HG03060 (cell line): ENCODE data around the gene RCAN2.
A peak's percentile ranks its signal among the peaks of the same experiment; 100 is the strongest.

Source experiments
- ATAC-seq: cut with Tn5 transposase; IDR thresholded peaks from one replicate; pipeline ENCODE4 v1.9.1; 2021; ENCODE audit warnings: low read depth, moderate number of reproducible peaks; ENCODE audit not compliant: unreplicated experiment

RCAN2 gene

DNA sequence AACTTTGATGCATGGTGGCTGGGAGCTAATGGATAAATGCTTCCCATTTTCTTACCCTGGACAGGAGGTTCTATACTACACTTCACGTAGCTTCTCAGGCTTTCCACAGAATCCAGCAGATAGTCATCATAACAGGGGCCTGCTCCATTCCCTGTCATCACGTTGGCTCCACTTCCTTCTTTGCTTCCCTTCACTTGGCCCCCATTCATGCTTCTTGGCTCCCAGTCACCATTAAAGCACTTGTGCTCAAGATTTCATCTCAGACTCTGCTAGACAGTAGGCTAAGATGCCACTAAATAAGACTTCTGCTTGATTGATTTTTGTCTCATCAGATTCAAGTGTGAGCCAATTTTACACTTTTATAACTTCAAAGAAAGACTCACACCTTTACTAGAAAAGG is 186.0 kb downstream of the RCAN2 start:
- ATAC-seq = no peak

DNA sequence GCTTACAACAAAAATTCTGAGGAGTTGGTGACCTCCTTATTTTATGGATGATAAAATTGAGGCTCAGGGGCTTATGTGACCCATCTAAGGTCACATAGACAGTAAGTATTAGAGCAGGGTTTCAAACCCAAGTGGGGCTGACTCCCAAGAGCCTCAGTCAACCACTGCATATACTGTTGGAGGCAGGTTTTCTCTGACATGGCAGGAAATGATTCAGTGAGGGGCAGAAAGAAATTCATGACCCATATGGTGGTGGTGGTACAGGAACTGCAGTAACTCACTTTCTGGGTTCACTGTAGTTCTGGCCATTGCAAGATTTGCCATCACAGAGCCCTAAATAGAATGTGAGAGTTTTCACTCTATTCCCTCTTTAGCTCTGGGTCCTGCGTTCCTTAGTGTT is 188.4 kb downstream of the RCAN2 start:
- no peak for ATAC-seq

DNA sequence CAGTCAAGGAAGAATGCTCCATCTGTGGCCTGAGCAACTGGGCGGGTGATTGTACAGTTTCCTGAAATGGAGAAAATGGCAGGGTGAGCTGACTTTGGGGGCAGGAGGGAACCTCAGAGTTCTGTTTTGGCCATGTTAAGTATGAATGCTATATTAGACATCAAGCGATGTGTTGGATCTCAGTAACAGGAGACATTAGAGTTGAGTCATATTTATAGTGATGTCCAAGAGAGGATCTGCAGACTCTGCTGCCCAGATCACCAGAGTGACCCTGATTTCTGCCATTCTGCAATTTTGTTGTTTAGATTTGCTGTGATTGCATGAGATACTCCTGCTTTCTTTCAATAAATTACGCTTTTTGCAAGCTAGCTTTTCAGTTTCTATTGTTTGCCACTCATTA is 189.1 kb downstream of the RCAN2 start:
- ATAC-seq = no peak

DNA sequence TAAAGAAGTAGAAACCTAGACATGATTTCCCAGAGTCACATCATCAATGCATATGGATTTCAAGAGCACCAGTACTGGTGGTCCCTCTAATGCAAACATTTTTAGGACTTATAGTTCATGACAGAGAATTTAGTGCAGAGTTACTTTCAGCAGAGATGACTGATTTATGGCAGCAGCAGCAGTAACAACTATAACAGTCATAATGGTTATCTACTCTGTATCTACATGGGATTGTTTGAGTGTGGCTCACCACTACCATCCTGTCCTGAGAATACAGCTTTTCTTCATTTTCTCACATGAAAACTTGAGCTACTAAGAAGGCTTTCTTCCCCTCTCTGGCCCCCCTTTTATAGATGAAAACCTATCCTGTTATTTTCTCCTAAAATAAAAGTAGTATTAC is 192.0 kb downstream of the RCAN2 start:
- ATAC-seq = no peak

DNA sequence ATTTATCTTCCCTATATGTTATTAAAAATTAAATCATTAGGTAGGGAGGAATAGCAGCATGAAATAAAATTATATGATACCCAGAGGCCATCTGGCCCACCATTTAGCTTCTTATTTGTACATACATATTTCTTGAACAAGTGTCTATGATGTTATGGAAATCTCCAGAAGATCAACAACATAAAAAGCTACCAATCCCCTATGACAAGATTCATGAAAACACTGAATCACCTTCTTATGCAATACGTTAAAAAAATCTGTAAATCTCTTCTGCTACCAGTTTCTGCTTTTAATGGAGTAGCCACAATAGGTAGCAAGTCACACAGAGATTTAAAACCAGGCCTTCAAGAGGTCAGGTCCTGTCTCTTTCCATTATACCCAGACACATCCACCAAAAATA is 194.7 kb downstream of the RCAN2 start:
- ATAC-seq = no peak

DNA sequence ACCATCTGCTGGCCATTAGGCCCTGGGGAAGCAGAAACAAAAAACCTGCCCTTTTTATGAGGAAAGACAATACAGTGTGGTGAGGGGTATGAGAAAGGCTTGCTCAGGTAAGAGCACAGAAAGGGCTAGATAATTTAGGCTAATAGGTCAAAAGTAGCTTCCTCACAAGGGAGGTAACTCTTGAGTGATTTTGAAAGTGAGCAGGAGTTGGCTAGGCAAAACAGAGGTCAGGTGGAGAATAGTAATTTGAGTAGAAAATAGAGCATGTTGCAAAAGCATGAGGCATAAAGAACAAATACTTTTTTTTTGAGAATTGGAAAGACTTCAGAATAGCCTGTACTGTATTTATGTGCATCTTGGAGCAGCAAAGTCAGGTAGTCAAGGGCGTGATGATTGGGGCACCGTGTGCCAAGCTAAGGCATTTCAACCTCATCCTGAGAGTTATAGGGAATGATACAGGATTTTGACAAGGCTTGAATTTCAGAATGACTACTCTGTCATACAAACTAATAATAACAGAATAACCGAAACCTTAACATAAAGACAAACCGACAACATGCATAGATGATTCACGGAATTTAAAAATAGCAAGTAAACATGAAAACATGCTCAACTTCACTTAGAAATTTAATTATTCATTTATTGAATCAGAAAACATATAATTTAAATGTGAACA is 197.5 kb downstream of the RCAN2 start:
- peak; percentile 89 for ATAC-seq

DNA sequence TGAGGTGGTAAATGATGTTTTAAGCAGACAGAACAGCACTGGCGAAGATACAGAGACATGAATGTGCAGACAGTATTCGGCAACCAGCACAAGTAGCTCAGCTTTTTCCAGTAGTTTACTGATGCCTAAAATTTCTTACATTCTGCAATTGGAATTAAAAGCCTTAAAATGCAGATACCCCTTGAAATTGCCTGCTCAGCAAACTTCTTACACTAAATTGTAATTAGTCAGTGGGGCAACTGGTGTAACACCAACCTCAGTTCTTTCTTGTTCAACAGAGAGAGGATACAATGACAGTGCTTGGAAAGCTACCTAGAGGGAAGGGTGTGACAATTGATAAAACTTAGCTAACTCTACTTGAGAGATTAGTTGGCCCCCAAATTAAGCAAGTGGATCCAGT is 199.4 kb downstream of the RCAN2 start:
- ATAC-seq = no peak

DNA sequence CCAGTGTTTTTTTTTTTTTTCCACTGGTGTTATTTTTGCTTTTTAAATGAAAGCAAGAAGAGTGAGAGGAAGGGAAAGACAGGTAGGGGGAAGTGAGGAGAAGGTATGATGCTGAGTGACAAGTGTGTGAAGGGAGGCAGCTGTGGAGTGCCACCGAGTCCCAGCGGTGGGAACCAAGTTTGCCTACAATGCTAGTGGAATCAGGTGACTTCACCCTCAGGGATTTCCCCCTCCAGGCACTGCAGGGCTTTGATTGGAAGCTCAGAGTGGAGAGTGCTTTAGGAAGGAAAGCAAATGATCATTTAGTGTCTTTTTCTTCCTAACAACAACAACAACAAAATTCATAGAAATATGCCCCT is 200.0 kb downstream of the RCAN2 start:
- no peak for ATAC-seq

DNA sequence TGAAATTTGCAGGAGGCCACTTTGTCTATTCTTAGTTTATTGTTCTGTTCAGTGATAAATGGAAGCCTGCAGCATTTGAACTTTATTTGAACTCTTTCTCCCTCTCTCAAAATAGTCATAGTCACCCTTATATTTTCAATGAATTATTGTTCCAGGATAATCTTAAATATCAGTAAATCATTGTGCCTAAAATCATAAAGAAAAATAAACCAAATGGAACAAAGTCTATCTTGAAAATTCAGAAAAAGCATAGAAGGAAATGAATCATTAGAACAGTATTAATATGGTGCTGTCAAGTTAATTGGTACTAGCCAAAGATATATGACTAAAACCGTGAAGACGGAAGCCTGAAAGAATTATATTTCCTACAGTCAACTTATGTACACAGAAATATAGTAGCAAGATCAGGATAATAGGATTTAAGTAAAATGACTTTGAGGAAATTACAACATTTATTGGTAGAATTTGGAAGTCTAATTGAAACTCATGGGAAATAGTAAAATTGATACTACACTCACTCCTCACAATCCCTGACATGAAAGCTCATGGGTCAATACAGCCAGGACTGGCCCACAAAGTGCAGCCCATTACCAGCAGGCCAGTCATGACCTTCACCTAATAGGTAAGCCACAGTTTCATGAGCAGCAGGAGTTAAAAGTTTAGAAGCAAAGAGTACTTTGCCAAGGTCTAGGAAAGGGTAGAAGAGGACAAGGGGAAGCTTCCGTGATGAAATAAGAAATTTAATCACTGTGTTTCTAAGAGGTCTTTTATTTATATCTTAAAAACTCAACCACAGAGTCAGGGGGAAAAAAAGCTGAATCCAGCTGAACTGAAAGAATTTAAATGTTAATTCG is 200.6 kb downstream of the RCAN2 start:
- ATAC-seq = no peak

DNA sequence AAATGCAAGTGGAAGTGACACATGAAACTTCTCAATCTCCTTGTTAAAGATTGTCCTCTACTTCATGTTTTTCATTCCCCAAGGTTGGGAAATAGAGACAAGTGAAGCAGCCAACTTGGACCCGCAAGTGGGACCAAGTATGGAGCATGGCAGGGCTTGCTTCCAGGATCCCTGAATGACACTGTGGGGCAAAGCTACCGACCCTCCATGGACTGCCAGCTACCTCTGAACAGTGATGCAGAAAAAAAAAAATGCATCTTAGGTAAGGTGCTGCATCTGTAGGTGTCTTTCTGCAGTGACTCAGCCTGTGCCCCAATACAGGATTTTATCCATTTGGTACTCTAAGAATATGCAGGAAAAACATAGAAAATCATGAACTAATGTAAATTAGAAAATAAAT is 201.4 kb downstream of the RCAN2 start:
- no peak for ATAC-seq

DNA sequence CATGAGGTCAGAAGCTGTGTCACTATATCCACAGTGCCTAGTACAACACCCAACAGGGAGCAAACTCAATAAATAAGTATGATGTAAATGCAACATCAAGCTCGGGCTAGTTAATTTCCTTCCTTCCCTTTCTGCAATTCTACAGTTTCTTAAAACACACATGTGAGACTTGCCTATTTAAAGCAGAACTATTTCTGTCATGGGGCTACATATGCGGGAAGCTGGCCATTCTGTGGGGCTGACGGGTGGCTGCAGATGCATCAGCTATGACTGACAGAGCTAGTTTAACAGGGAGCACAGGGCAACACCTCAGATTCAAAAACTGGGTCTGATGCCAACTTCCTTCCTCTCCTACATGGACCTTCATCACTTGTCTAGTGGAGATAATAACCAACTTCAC is 202.4 kb downstream of the RCAN2 start:
- ATAC-seq = no peak

DNA sequence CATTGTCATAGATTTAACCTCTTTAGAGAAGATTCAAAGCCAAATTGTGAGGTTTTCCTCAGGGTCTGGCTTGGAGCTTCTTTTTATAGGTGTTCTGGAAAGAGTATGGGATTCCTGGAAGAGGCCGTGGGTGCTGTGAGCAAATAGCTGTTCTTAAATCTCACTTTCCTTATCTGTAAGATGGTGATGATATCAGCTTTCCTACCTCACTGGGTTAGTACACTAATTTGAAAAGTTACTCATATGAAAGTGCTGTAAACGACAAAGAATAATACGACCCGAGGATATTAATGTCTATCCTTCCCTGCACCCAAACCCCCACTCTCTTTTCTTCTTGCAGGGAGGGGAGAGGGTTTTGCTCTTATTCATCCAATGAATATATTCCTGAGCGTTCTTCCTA is 203.6 kb downstream of the RCAN2 start:
- ATAC-seq = no peak

DNA sequence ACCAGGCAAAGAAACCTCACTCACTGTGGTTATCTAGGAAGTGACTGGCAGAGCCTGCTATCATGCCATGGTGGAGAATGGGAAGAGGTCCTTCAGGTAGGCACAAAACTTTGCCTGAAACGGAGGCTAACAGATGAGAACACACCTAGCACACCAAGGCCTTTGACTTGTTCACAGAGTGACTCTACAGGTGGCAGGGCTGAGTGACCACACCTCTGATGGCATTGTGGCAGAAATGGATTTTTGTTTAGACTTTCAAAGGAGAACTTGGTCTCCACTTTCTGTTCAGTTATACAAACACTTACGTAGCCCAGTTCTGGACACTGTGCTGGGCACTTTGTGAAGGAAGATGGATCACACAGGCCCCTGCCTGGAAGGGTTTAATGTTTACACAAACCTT is 204.2 kb downstream of the RCAN2 start:
- ATAC-seq = no peak

DNA sequence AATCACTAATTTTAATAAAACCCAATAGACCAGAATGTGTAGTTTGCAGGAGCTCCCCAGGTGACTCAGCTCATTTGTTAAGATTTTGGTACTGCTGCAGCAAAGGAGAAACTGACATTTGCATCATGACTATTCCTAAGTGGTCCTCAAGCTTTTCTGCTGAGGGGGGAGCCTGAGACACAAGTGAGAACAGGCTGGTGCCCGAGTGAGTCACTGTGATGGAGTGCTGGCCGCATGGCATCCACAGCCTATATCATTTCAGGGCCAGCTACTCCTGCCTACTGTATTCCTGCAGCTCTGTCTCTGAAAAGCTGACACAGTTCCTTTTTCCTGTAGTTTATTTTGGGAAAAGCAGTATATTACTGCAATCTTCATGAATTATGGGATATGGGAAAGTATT is 206.8 kb downstream of the RCAN2 start:
- ATAC-seq = no peak

DNA sequence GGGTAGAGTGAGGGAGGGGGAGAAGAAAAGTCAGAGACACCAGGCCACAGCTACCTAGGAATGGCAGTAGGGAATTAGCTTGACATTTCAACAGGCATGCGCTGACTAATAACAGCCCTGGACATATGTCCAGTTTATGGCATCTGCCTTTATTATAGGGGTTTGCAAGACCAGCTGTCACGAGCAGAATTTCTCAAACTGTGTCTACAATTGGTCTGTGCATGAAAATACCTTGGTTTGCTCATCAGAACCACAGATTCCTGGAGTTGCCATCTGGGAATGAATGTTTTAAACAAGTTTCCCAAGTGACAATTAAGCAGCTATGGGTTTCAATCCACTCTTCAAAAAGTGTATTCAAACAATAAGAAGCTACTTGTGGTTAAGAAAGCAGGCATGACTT is 210.1 kb downstream of the RCAN2 start:
- ATAC-seq = no peak

DNA sequence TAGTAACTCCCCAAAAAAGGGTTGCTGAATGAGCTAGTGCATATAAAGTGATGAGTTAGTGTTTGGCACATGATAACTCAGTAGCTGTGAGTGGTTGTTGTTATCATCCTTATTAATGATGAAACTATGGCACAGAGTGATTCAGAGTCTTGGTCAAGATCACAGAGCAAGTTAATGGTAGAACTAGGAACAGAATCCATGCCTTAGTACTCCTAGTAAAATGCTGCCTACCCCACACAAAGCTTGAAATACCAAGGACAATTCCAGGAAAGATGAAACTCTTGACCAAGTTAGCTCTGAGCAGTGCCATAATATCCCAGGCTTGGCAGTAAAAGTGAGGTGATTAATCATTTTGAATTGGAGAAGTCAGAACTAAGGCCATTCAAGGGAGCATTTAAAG is 211.4 kb downstream of the RCAN2 start:
- no peak for ATAC-seq

DNA sequence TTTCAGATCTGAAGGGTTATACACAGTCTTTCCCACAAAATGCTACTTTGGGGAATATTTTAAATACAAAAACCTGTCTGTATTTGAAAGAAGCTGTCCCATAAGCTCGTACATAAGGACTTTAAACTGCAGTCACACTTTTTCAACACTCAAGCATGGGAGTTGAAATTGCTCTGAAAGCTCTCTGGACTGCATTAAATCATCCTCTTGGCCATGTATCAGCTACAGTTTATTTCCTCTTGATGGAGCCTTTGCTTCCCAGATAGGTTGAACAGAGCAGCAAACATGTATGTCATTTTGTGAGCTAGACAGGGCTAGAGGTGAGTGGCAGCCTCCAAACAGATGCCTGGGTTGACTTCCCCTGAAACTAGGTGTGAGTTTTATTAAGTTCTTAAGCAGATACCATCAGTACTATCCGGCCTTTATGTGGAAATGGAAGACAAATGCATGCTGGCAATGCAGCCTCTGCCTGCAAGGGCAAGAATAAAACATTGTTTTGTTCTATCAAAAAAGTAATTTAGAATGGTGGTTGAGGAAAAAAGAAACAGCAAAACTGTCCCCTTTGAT is 214.6 kb downstream of the RCAN2 start:
- no peak for ATAC-seq

DNA sequence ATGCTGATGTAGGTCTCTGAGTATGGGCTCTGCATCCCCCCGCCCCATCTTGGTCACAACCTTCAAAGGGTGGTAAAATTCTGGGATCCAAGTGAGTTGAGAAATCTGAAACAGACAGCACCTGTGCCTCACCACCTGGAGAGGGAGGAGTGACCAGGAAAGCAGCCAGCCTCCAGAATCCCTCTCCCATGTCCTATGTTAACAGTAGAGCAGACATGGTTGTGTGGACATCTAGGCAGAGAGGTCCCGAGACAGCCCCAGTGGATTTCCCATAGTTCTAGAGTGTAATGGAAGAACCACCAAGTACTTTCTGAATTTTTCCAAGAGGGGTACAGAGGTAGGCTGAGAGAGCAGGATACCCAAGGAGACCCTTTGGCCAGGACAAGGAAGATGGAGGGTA is 216.7 kb downstream of the RCAN2 start:
- no peak for ATAC-seq

DNA sequence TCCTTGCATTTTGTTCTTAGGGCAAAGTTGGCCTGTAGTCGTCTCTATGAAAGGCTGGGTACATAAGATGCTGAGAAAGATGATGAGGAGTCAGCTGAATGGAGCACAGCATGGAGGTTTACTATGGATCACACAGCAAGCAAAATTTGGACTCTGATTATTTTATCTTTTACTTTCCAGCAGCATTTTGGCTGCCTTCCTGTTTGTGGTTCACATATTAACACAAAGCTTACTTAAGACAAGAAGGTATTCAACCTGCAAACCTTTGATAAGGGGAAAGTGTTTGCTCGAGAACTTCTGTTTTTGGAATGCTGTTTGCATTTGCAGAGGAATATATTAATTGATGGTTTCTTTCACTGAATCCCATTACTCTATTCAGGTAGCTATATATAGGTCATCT is 217.3 kb downstream of the RCAN2 start:
- ATAC-seq = no peak

DNA sequence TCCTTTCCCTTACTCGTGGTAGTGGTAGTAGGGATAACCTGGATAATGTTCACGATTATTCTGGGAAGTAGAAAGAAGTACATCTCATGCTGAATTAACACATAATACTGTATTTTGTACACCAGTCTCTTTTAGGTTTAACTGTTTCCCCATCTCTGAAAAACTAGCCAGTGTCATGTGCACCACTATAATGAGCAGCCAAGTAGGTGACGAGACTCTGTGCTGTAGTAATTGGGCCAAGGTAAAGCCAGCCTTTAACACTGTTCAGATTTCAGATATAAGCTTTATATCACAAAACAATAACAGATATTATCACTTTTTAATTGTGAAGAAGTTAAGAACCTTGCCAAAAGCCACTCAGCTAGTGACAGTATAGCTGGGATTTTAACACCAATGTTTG is 219.5 kb downstream of the RCAN2 start:
- no peak for ATAC-seq

DNA sequence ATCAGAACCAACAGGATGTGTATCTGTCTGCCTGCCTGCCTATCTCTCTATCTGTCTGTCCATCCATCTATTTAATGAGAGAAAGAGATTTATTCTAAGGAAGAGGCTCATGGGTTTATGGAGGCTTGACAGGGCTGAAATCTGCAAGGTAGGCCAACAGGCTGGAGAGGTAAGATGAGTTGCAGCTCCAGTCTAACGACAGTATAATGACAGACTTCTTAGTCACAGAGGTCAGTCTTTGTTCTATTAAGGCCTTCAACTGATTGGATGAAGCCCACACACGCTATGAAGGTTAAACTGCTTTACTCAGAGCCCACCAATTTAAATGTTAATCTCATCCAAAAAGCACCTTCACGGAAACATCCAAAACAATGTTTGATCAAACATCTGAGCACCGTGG is 220.1 kb downstream of the RCAN2 start:
- no peak for ATAC-seq

DNA sequence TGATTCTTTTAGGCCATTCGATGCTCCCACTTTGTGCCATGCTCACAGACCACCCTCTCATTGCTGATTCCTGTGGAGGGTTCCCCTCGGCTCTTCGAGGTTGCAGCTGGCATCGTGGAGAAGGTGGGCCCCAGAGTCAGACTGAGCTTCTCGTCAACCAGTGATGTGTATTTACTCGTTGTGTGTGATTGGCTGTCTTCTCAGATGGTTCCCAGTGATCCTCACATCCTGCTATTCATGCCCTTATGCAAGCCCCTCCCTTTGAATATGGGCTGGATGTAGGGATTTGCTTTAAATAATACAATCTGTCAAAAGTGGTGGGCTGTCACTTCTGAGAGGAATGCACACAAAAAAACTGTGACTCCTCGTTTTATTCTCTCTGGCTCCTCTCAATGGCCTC is 220.9 kb downstream of the RCAN2 start:
- ATAC-seq = no peak
